Measurements from ENCODE around the gene AKIRIN1.
A peak's percentile ranks its signal among the peaks of the same experiment; 100 is the strongest.

The AKIRIN1 gene

DNA sequence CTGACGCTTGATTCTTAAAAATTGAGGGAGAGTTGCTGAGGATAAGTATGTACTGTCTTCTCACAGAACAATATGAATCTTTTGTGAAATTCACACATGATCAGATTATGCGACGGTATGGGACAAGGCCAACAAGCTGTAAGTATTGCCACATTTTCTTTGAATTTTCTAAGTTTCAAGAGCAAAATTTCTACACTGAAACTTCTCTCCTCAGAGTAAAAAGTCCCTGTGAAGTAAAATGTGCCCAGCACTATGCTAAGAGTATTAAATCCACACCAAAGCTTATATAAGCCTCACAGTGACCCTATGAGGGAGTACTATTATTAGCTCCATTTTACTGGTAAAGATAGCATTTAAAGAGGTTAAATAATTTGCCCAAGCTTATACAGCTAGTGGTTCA, 12.2 kb downstream of the AKIRIN1 start:
- Histone ChIP-seq H3K4ac (ENCODE audit: low read depth in 1 of 2, low read length in 2 of 2) (no peak overlapping the region), H2AFZ (ENCODE audit: low read depth, low read length) (no peak overlapping the region), H3K4me1 (ENCODE audit: control insufficient read depth, insufficient read depth, low read depth, low read length) (peaks cover 4% of the 10 kb centered on the region), H3K4me2 (ENCODE audit: low read length, poor library complexity, severe bottlenecking) (no peak overlapping the region), H4K91ac (ENCODE audit: low read length) (no peak overlapping the region), H4K8ac (ENCODE audit: low read length) (no peak overlapping the region), H3K9me3 (ENCODE audit: control insufficient read depth, low read length) (no peaks in the 10 kb centered on the region), H3K36me3 (ENCODE audit: control insufficient read depth in 1 of 2, insufficient read depth in 2 of 2, low read depth in 1 of 2, low read length in 2 of 2) (peaks cover 38 to 97% of the 10 kb centered on the region in 2 experiments), H2BK15ac (ENCODE audit: low read depth, poor library complexity, severe bottlenecking) (no peak overlapping the region), H3K79me1 (replicated peaks; ENCODE audit: low read length, poor library complexity, severe bottlenecking) (peaks cover 14% of the 10 kb centered on the region), H3K4me3 (ENCODE audit: insufficient read depth in 1 of 2, low read depth in 1 of 2, low read length in 2 of 2) (no peak overlapping the region), H3K9ac (ENCODE audit: low read length) (peak overlapping the region; percentile 48), H2BK5ac (ENCODE audit: low read depth, low read length, poor library complexity, severe bottlenecking) (no peak overlapping the region), H3K14ac (ENCODE audit: low read length in 2 of 2) (no peak overlapping the region), H2AK5ac (ENCODE audit: low read length, severe bottlenecking) (no peak overlapping the region), H3K27ac (ENCODE audit: low read length, poor library complexity, severe bottlenecking) (peak overlapping the region; percentile 58), H3K27me3 (ENCODE audit: control insufficient read depth in 1 of 2, insufficient read depth in 1 of 2, low read length in 2 of 2) (no peaks in the 10 kb centered on the region), H3K23ac (ENCODE audit: low read length in 2 of 2) (no peak overlapping the region), H3K18ac (ENCODE audit: low read depth in 1 of 2, low read length in 2 of 2) (no peak overlapping the region), H2BK120ac (ENCODE audit: low read depth, low read length) (no peak overlapping the region), H2BK12ac (ENCODE audit: low read length in 2 of 2) (no peak overlapping the region)
- 93% methylated on average over 3 of the region's 3 CpGs for whole genome bisulfite sequencing
- DNase-seq, result no peak

DNA sequence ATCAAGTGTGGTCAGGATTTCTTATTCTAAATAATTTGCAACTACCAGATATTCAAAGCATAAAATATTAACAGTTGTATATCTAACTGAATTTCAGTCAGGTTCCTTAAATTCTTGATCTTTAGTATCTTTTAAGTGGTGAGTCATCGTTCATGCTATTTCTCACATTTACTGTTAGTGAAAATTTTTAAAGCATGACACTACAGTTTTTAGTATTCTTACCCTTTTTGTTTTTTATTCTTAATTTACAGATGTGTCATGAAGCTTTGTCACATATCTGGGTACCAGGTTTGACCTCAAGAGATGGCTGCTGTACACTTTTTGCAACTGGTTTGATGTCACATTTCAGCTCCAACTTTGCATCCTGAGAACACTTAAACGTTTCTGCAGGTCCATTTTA, 12.7 kb downstream of the AKIRIN1 start:
- Histone ChIP-seq H3K4me1 (ENCODE audit: control insufficient read depth, insufficient read depth, low read depth, low read length) (peaks cover 4% of the 10 kb centered on the region), H2BK120ac (ENCODE audit: low read depth, low read length) (no peak overlapping the region), H3K4me2 (ENCODE audit: low read length, poor library complexity, severe bottlenecking) (no peak overlapping the region), H2BK12ac (ENCODE audit: low read length in 2 of 2) (no peak overlapping the region), H4K91ac (ENCODE audit: low read length) (no peak overlapping the region), H2AK5ac (ENCODE audit: low read length, severe bottlenecking) (no peak overlapping the region), H3K27me3 (ENCODE audit: control insufficient read depth in 1 of 2, insufficient read depth in 1 of 2, low read length in 2 of 2) (no peaks in the 10 kb centered on the region), H3K9me3 (ENCODE audit: control insufficient read depth, low read length) (no peaks in the 10 kb centered on the region), H3K4ac (ENCODE audit: low read depth in 1 of 2, low read length in 2 of 2) (no peak overlapping the region), H3K27ac (ENCODE audit: low read length, poor library complexity, severe bottlenecking) (peak overlapping the region; percentile 64), H3K36me3 (ENCODE audit: control insufficient read depth in 1 of 2, insufficient read depth in 2 of 2, low read depth in 1 of 2, low read length in 2 of 2) (peaks cover 39 to 97% of the 10 kb centered on the region in 2 experiments), H3K79me1 (replicated peaks; ENCODE audit: low read length, poor library complexity, severe bottlenecking) (peaks cover 14% of the 10 kb centered on the region), H4K8ac (ENCODE audit: low read length) (no peak overlapping the region), H3K9ac (ENCODE audit: low read length) (peak overlapping the region; percentile 48), H2BK5ac (ENCODE audit: low read depth, low read length, poor library complexity, severe bottlenecking) (no peak overlapping the region), H2AFZ (ENCODE audit: low read depth, low read length) (no peak overlapping the region), H3K4me3 (ENCODE audit: insufficient read depth in 1 of 2, low read depth in 1 of 2, low read length in 2 of 2) (no peak overlapping the region), H3K18ac (ENCODE audit: low read depth in 1 of 2, low read length in 2 of 2) (no peak overlapping the region), H3K14ac (ENCODE audit: low read length in 2 of 2) (no peak overlapping the region), H2BK15ac (ENCODE audit: low read depth, poor library complexity, severe bottlenecking) (no peak overlapping the region), H3K23ac (ENCODE audit: low read length in 2 of 2) (no peak overlapping the region)
- no peak for DNase-seq
- WGBS, result 88% methylated on average over 1 of the region's 2 CpGs

DNA sequence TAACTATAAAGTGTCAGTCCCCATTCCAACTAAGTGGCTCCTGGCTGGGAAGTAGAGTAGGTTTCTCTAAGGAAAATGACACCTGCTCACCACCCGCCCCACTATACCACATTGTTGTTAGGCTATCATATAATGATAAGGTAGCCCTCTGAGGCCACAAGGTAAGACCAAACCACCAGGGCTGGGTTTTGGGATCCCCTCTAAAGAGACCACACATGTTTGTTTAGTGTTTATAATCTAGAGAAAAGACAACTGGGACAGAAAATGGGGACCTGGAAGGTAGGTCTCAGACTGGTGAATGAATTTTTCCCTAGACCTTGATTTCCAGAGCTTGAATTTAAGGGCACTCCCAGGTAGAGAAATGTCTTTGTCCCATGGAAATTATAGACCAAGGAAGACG, 15.2 kb downstream of the AKIRIN1 start:
- Histone ChIP-seq H3K36me3 (ENCODE audit: control insufficient read depth in 1 of 2, insufficient read depth in 2 of 2, low read depth in 1 of 2, low read length in 2 of 2) (peaks cover 47 to 90% of the 10 kb centered on the region in 2 experiments), H3K4me2 (ENCODE audit: low read length, poor library complexity, severe bottlenecking) (no peak overlapping the region), H2BK15ac (ENCODE audit: low read depth, poor library complexity, severe bottlenecking) (no peak overlapping the region), H3K9ac (ENCODE audit: low read length) (no peak overlapping the region), H3K23ac (ENCODE audit: low read length in 2 of 2) (no peak overlapping the region), H3K79me1 (replicated peaks; ENCODE audit: low read length, poor library complexity, severe bottlenecking) (peaks cover 19% of the 10 kb centered on the region), H2BK12ac (ENCODE audit: low read length in 2 of 2) (no peak overlapping the region), H4K91ac (ENCODE audit: low read length) (no peak overlapping the region), H2AFZ (ENCODE audit: low read depth, low read length) (no peak overlapping the region), H2AK5ac (ENCODE audit: low read length, severe bottlenecking) (no peak overlapping the region), H4K8ac (ENCODE audit: low read length) (no peak overlapping the region), H3K14ac (ENCODE audit: low read length in 2 of 2) (no peak overlapping the region), H3K27ac (ENCODE audit: low read length, poor library complexity, severe bottlenecking) (no peak overlapping the region), H3K9me3 (ENCODE audit: control insufficient read depth, low read length) (no peaks in the 10 kb centered on the region), H3K4ac (ENCODE audit: low read depth in 1 of 2, low read length in 2 of 2) (no peak overlapping the region), H2BK120ac (ENCODE audit: low read depth, low read length) (no peak overlapping the region), H3K27me3 (ENCODE audit: control insufficient read depth in 1 of 2, insufficient read depth in 1 of 2, low read length in 2 of 2) (no peaks in the 10 kb centered on the region), H2BK5ac (ENCODE audit: low read depth, low read length, poor library complexity, severe bottlenecking) (no peak overlapping the region), H3K4me1 (ENCODE audit: control insufficient read depth, insufficient read depth, low read depth, low read length) (no peaks in the 10 kb centered on the region), H3K4me3 (ENCODE audit: insufficient read depth in 1 of 2, low read depth in 1 of 2, low read length in 2 of 2) (no peak overlapping the region), H3K18ac (ENCODE audit: low read depth in 1 of 2, low read length in 2 of 2) (no peak overlapping the region)
- 100% methylated on average over 1 of the region's 2 CpGs for WGBS
- no peak for DNase-seq

DNA sequence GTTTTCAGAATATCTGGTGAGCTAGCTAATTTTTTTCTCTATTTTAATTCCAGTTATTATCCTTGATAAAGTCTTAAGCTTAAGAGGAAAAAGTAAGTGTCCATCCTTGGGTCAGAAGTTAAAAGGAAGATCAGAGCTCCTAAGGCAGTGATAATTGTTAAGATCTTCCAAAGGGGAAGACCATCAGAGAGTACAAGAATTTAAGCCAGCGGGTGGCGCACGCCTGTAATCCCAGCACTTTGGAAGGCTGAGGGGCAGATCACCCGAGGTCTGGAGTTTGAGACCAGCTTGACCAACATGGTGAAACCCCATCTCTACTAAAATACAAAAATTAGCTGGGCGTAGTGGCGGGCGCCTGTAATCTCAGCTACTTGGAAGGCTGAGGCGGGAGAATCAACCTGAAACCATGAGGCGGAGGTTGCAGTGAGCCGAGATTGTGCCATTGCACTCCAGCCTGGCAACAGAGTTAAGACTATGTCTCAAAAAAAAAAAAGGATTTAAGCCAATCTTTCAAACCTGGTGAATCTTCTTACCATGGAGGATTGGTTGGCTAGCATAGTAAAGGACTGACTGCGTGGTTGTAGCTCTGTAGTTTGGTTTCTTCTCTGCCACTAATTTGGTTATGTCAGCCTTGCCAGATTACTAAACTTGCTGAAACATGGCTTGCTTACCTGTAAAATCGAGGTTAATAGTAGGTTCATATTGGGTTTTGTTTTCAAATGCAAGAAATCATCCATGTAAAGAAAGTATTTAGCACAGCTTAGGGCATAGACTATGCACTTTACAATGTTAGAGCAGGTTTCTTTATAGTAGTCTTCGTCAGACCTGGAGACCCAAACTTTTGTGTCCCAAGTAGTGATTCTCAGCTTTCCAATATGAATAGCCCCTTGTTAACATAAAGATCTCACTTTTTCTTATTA, 15.9 kb downstream of the AKIRIN1 start:
- H3K27ac ChIP-seq (ENCODE audit: low read length, poor library complexity, severe bottlenecking), result no peak overlapping the region
- 97% methylated on average over 12 of the region's 13 CpGs for WGBS

More for the DNA sequence above, 15.9 kb downstream of the AKIRIN1 start:
- H4K91ac ChIP-seq (ENCODE audit: low read length), result no peak overlapping the region
- no peak overlapping the region for H2BK12ac ChIP-seq (ENCODE audit: low read length in 2 of 2)
- H3K14ac ChIP-seq (ENCODE audit: low read length in 2 of 2), result no peak overlapping the region
- peaks cover 45 to 87% of the 10 kb centered on the region in 2 experiments for H3K36me3 ChIP-seq (ENCODE audit: control insufficient read depth in 1 of 2, insufficient read depth in 2 of 2, low read depth in 1 of 2, low read length in 2 of 2)
- H2AK5ac ChIP-seq (ENCODE audit: low read length, severe bottlenecking), result no peak overlapping the region
- H3K4me3 ChIP-seq (ENCODE audit: insufficient read depth in 1 of 2, low read depth in 1 of 2, low read length in 2 of 2), result no peak overlapping the region
- H3K9me3 ChIP-seq (ENCODE audit: control insufficient read depth, low read length), result no peaks in the 10 kb centered on the region
- no peak overlapping the region for H3K4ac ChIP-seq (ENCODE audit: low read depth in 1 of 2, low read length in 2 of 2)
- H2BK15ac ChIP-seq (ENCODE audit: low read depth, poor library complexity, severe bottlenecking), result no peak overlapping the region
- H3K18ac ChIP-seq (ENCODE audit: low read depth in 1 of 2, low read length in 2 of 2), result no peak overlapping the region
- H3K9ac ChIP-seq (ENCODE audit: low read length), result no peak overlapping the region
- no peak overlapping the region for H2BK5ac ChIP-seq (ENCODE audit: low read depth, low read length, poor library complexity, severe bottlenecking)
- H3K27me3 ChIP-seq (ENCODE audit: control insufficient read depth in 1 of 2, insufficient read depth in 1 of 2, low read length in 2 of 2), result no peaks in the 10 kb centered on the region
- H3K4me2 ChIP-seq (ENCODE audit: low read length, poor library complexity, severe bottlenecking), result no peak overlapping the region
- no peak overlapping the region for H3K23ac ChIP-seq (ENCODE audit: low read length in 2 of 2)
- peaks cover 17% of the 10 kb centered on the region for H3K79me1 ChIP-seq (replicated peaks; ENCODE audit: low read length, poor library complexity, severe bottlenecking)
- DNase-seq, result no peak
- no peak overlapping the region for H4K8ac ChIP-seq (ENCODE audit: low read length)
- H3K4me1 ChIP-seq (ENCODE audit: control insufficient read depth, insufficient read depth, low read depth, low read length), result no peaks in the 10 kb centered on the region
- H2AFZ ChIP-seq (ENCODE audit: low read depth, low read length), result no peak overlapping the region
- H2BK120ac ChIP-seq (ENCODE audit: low read depth, low read length), result no peak overlapping the region

All from mesenchymal stem cell (in vitro differentiated cells and primary cell).